ENCODE measurements around the gene ZNF626.
"Not testable (repeated sequence)": the region's sequence is repeated elsewhere in the genome, so short reads cannot be mapped to it uniquely, and the experiment has no call there.

ZNF626 gene

GRCh38 chr19:20661150-20661819 lies at the start of gene ZNF626:
ZNF626 (minus strand) TSS chr19:20661571; CDS start chr19:20661446, 125 bp downstream.
- DNase-seq = peak; percentile 18

GRCh38 chr19:20669263-20669662 lies 7.9 kb upstream of the ZNF626 start:
- no peak for DNase-seq

- no peak for DNase-seq
Observed at GRCh38 chr19:20667281-20667680, 5.9 kb upstream of the ZNF626 start.

- DNase-seq = no peak
Observed at GRCh38 chr19:20664901-20665781, 3.8 kb upstream of the ZNF626 start.

- not testable (repeated sequence) for DNase-seq
Observed at GRCh38 chr19:20664475-20664874, 3.1 kb upstream of the ZNF626 start.

- no peak for DNase-seq
Observed at GRCh38 chr19:20662421-20663105, 1.2 kb upstream of the ZNF626 start.

- DNase-seq = no peak
Observed at GRCh38 chr19:20660473-20661140, 764 bp downstream of the ZNF626 start.

- DNase-seq = no peak
Observed at GRCh38 chr19:20640545-20640944, 20.8 kb downstream of the ZNF626 start.

- DNase-seq = no peak
Observed at GRCh38 chr19:20640023-20640422, 21.3 kb downstream of the ZNF626 start.

- DNase-seq = not testable (repeated sequence)
Observed at GRCh38 chr19:20624560-20624959, 36.8 kb downstream of the ZNF626 start.

GRCh38 chr19:20616071-20616470 lies 45.3 kb downstream of the ZNF626 start:
- no peak for DNase-seq

- not testable (repeated sequence) for DNase-seq
Observed at GRCh38 chr19:20614971-20615370, 46.4 kb downstream of the ZNF626 start.

GRCh38 chr19:20612711-20613316 lies 48.6 kb downstream of the ZNF626 start:
- DNase-seq = no peak

- no peak for DNase-seq
Observed at GRCh38 chr19:20611866-20612265, 49.5 kb downstream of the ZNF626 start.

GRCh38 chr19:20607943-20608342 lies 53.4 kb downstream of the ZNF626 start:
- no peak for DNase-seq

Measured in 8988T (cell line).